ENCODE results near the gene RIPOR2. TPM values are rescaled to one million over a fixed set of nuclear protein-coding genes. Genes with fewer than 3 reads are reported as not detected.
A peak's percentile ranks its signal among the peaks of the same experiment; 100 is the strongest.

Gene RIPOR2
- total and polyA plus RNA-seq, 7 experiments from 2014 or later = 246 to 813 (median 532) TPM

DNA sequence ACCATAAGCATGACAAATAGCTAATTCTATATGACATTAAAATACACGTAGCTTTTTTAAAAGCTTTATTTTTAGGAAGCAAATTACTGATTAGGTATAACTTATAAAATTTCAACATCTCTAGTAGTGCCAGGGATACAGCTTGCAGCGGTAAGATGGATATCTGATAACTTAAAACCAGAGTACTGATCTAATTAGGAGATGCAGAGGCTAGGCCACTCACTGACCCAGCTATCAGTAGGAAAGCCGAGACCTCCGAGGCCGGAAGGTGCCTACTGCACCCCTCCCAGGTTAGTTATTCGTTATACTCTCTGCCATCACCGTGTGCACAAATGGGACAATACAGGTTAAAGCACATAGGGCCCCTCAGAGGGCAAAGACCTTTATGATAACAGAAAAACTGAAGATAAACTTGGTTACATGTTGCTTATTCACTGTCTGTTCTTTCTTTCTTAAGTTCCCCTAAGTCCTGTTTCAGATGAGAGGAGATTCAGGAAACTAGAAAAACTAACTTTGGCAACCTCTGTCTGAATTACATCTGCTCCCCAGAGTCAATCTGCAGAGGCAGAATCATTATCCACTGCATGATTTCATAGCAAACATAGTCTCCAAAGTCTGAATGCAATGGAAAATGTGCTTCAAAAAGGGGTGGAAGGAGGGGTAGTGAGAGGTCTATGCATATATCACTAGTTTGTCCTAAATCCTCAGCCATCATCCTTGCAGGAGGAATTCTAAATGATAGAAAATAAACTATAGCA is 60.8 kb downstream of the RIPOR2 start:
- H3K4me1 Mint-ChIP-seq = peaks cover 32 to 94% (median 81%) of the 10 kb centered on the region in 7 donors
- no peaks in the 10 kb centered on the region for H3K27me3 Mint-ChIP-seq
- H3K4me3 Mint-ChIP-seq = peak overlapping the region in 1 of 10 donors; percentile 41
- peak overlapping the region in 8 of 9 donors; percentile 42 to 93 (median 84) for H3K27ac Mint-ChIP-seq
- ATAC-seq = peak; percentile 42
- H3K9me3 Mint-ChIP-seq = peaks cover 0 to 13% (median 3%) of the 10 kb centered on the region in 11 donors
- Histone ChIP-seq H3K36me3 (ENCODE audit: control insufficient read depth in 2 of 3, insufficient read depth in 3 of 3, low read length in 3 of 3) (peaks cover 59 to 81% (median 70%) of the 10 kb centered on the region in 3 experiments), H3K27me3 (ENCODE audit: control insufficient read depth in 2 of 2, insufficient read depth in 2 of 2, low read length in 2 of 2) (no peaks in the 10 kb centered on the region), H3K9me3 (ENCODE audit: control insufficient read depth in 2 of 3, low read length in 3 of 3) (peaks cover 0 to 6% (median 0%) of the 10 kb centered on the region in 3 experiments), H3K4me1 (ENCODE audit: control insufficient read depth in 2 of 2, insufficient read depth in 2 of 2, low read length in 2 of 2) (peaks cover 21 to 49% of the 10 kb centered on the region in 2 donors), H3K4me3 (ENCODE audit: low read length) (no peak overlapping the region), H3K27ac (ENCODE audit: low read depth, low read length) (peak overlapping the region; percentile 42)
- intact Hi-C loops (cut with micrococcal nuclease) = loop anchor here in 1 of 2 donors (1.0 kb wide), 2 partner anchors 9 to 12 kb away; no protein-coding TSS in a partner anchor
- H3K36me3 Mint-ChIP-seq = peaks cover 13 to 93% (median 72%) of the 10 kb centered on the region in 5 donors
- CTCF ChIA-PET = interaction anchor here (0.6 to 1.4 kb wide), 5 partner anchors 13 to 76 kb away, joined by 3 read pairs; no protein-coding TSS in a partner anchor
- POLR2A ChIA-PET = interaction anchor here (0.5 to 1.2 kb wide), 6 partner anchors 10 to 38 kb away, joined by 3 to 4 read pairs (median 3); no protein-coding TSS in a partner anchor
- no peak for DNase-seq

DNA sequence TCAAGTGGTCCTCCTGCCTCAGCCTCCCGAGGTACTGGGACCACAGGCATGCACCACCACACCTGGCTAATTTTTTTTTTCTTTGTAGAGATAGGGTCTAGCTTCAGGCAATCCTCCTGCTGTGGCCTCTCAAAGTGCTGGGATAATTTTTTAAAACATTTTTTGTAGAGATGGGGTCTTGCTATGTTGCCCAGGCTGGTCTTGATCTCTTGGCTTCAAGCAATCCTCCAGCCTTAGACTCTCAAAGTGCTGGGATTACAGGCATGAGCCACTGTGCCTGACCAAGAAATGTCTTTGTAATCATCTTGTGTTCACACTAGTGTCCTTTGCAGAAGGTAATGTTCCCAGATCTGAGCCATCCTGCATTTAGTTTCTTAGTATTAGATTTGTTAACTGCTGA is 61.6 kb downstream of the RIPOR2 start:
- peaks cover 0 to 13% (median 3%) of the 10 kb centered on the region in 11 donors for H3K9me3 Mint-ChIP-seq
- H3K4me1 Mint-ChIP-seq = peaks cover 29 to 88% (median 75%) of the 10 kb centered on the region in 7 donors
- no peak for ATAC-seq
- peak overlapping the region; percentile 55 for H3K27ac ChIP-seq (ENCODE audit: low read depth, low read length)
- no peaks in the 10 kb centered on the region for H3K27me3 ChIP-seq (ENCODE audit: control insufficient read depth in 2 of 2, insufficient read depth in 2 of 2, low read length in 2 of 2)
- no peaks in the 10 kb centered on the region for H3K27me3 Mint-ChIP-seq
- H3K4me1 ChIP-seq (ENCODE audit: control insufficient read depth in 2 of 2, insufficient read depth in 2 of 2, low read length in 2 of 2) = peaks cover 15 to 49% of the 10 kb centered on the region in 2 donors
- no peak for DNase-seq
- ChIA-PET POLR2A (interaction anchor here (0.6 to 2.3 kb wide), 7 partner anchors 8 to 92 kb away, joined by 3 to 8 read pairs (median 4); no protein-coding TSS in a partner anchor), CTCF (interaction anchor here (0.6 to 1.4 kb wide), 7 partner anchors 9 to 76 kb away, joined by 3 to 5 read pairs (median 3); no protein-coding TSS in a partner anchor)
- intact Hi-C loops (cut with micrococcal nuclease) = loop anchor here in 1 of 2 donors (1.0 kb wide), 1 partner anchor 8 kb away; no protein-coding TSS in a partner anchor
- peak overlapping the region in 1 of 10 donors; percentile 6 for H3K4me3 Mint-ChIP-seq
- peaks cover 13 to 85% (median 65%) of the 10 kb centered on the region in 5 donors for H3K36me3 Mint-ChIP-seq
- H3K27ac Mint-ChIP-seq = peak overlapping the region in 8 of 9 donors; percentile 42 to 93 (median 80)
- H3K9me3 ChIP-seq (ENCODE audit: control insufficient read depth in 2 of 3, low read length in 3 of 3) = peaks cover 0 to 6% (median 0%) of the 10 kb centered on the region in 3 experiments
- no peak overlapping the region for H3K4me3 ChIP-seq (ENCODE audit: low read length)
- H3K36me3 ChIP-seq (ENCODE audit: control insufficient read depth in 2 of 3, insufficient read depth in 3 of 3, low read length in 3 of 3) = peaks cover 59 to 83% (median 71%) of the 10 kb centered on the region in 3 experiments

DNA sequence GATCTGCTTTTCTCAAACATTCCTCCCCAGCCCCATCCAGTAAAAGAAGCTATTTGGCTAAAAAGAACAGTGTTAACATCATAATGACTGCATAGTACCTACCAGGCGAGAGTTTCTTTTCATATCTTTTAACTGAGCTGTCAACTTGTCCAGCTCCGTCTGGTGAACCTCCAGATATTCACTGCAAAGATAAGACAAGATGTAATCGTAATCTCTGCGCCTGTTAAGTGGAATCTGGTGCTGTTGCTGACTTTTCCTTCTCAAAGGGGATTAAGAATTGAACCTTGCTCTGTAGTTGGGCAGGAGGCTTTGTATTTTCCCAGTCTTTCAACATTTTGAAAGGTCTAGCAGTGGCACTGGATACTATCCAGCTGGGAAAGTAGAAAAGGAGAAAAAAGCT is 63.0 kb downstream of the RIPOR2 start:
- no peak overlapping the region for H3K4me3 ChIP-seq (ENCODE audit: low read length)
- ChIA-PET CTCF (interaction anchor here (0.7 to 1.2 kb wide), 5 partner anchors 8 to 154 kb away, joined by 3 to 5 read pairs (median 4); no protein-coding TSS in a partner anchor), POLR2A (interaction anchor here (0.6 to 2.3 kb wide), 11 partner anchors 9 to 160 kb away, joined by 3 to 8 read pairs (median 3); no protein-coding TSS in a partner anchor)
- H3K9me3 ChIP-seq (ENCODE audit: control insufficient read depth in 2 of 3, low read length in 3 of 3) = peaks cover 0 to 4% (median 0%) of the 10 kb centered on the region in 3 experiments
- intact Hi-C loops (cut with micrococcal nuclease) = loop anchor here in 1 of 2 donors (2.0 kb wide), 1 partner anchor 14 kb away; no protein-coding TSS in a partner anchor
- H3K27me3 Mint-ChIP-seq = no peaks in the 10 kb centered on the region
- peaks cover 19 to 56% of the 10 kb centered on the region in 2 donors for H3K4me1 ChIP-seq (ENCODE audit: control insufficient read depth in 2 of 2, insufficient read depth in 2 of 2, low read length in 2 of 2)
- H3K4me1 Mint-ChIP-seq = peaks cover 32 to 88% (median 75%) of the 10 kb centered on the region in 7 donors
- peaks cover 20 to 85% (median 66%) of the 10 kb centered on the region in 5 donors for H3K36me3 Mint-ChIP-seq
- H3K27me3 ChIP-seq (ENCODE audit: control insufficient read depth in 2 of 2, insufficient read depth in 2 of 2, low read length in 2 of 2) = no peaks in the 10 kb centered on the region
- H3K27ac Mint-ChIP-seq = peak overlapping the region in 8 of 9 donors; percentile 72 to 93 (median 82)
- DNase-seq (no peak), ATAC-seq (no peak)
- peaks cover 0 to 8% (median under 1%) of the 10 kb centered on the region in 11 donors for H3K9me3 Mint-ChIP-seq
- H3K27ac ChIP-seq (ENCODE audit: low read depth, low read length) = peak overlapping the region; percentile 55
- peak overlapping the region in 3 of 10 donors; percentile 6 to 30 (median 22) for H3K4me3 Mint-ChIP-seq
- peaks cover 66 to 93% (median 81%) of the 10 kb centered on the region in 3 experiments for H3K36me3 ChIP-seq (ENCODE audit: control insufficient read depth in 2 of 3, insufficient read depth in 3 of 3, low read length in 3 of 3)

DNA sequence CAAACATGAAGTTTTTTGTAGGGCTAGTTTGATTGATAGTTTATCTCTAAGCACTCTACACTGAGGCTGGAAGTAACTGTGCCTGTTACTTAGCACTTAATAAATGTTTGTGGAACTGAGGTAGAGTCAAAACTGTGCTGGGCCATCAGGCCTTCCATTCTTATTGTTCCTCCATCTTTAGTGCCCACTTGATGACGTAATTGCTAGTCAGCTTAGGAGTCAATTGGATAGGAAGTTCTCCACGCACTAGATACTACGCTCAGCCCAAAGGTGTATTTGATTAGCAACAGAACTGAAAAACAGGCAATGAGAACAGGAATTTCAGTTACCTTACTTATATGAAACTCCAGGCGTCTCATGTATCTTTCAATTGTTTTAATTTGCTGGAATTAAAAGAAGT is 67.0 kb downstream of the RIPOR2 start:
- no peak overlapping the region for H3K4me3 ChIP-seq (ENCODE audit: low read length)
- no peaks in the 10 kb centered on the region for H3K27me3 ChIP-seq (ENCODE audit: control insufficient read depth in 2 of 2, insufficient read depth in 2 of 2, low read length in 2 of 2)
- DNase-seq = no peak
- Mint-ChIP-seq H3K27me3 (no peaks in the 10 kb centered on the region), H3K27ac (peak overlapping the region in 8 of 9 donors; percentile 47 to 98 (median 88)), H3K4me1 (peaks cover 30 to 92% (median 76%) of the 10 kb centered on the region in 7 donors), H3K36me3 (peaks cover 14 to 74% (median 50%) of the 10 kb centered on the region in 5 donors), H3K9me3 (no peaks in the 10 kb centered on the region), H3K4me3 (peak overlapping the region in 3 of 10 donors; percentile 3 to 57 (median 18))
- CTCF ChIA-PET = interaction anchor here (0.8 to 0.9 kb wide), 2 partner anchors 13 to 80 kb away, joined by 3 read pairs; no protein-coding TSS in a partner anchor
- POLR2A ChIA-PET = interaction anchor here (0.7 to 2.0 kb wide), 3 partner anchors 43 to 169 kb away, joined by 3 to 8 read pairs (median 3); no protein-coding TSS in a partner anchor
- no peak for ATAC-seq
- H3K9me3 ChIP-seq (ENCODE audit: control insufficient read depth in 2 of 3, low read length in 3 of 3) = no peaks in the 10 kb centered on the region
- no peak overlapping the region for H3K27ac ChIP-seq (ENCODE audit: low read depth, low read length)
- peaks cover 11 to 74% of the 10 kb centered on the region in 2 donors for H3K4me1 ChIP-seq (ENCODE audit: control insufficient read depth in 2 of 2, insufficient read depth in 2 of 2, low read length in 2 of 2)
- peaks cover 52 to 83% (median 76%) of the 10 kb centered on the region in 3 experiments for H3K36me3 ChIP-seq (ENCODE audit: control insufficient read depth in 2 of 3, insufficient read depth in 3 of 3, low read length in 3 of 3)
- intact Hi-C loops (cut with micrococcal nuclease) = no loop called here

DNA sequence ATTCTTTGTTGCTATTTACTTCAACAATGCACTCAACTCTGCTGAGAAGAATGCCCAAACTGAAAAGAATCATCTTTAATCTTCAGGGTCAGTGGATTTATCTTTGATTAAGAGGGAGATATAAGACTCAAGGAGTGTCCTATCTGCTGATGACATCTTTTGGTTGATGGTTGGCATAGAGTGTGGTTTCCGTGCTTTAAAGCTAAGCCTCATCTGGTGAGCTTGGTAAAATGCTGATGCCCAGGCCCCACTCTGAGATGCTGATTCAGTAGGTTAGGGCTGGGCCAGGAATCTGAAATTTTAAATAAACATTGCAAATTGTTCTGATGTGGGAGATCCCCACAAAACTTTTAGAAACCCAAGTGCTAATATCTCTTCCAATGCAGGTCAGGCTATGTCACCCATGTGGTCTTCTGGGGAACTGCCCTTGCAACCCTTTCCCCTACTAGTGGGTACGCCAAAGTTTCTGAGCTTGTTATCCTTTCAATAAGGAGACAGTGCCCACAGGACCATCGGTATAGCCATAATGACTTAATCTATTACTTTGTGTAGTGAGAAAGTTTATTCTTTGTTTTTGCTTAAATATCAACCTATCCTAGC is 68.6 kb downstream of the RIPOR2 start:
- Mint-ChIP-seq H3K9me3 (no peaks in the 10 kb centered on the region), H3K27me3 (no peaks in the 10 kb centered on the region), H3K36me3 (peaks cover 9 to 67% (median 46%) of the 10 kb centered on the region in 5 donors), H3K4me3 (peak overlapping the region in 8 of 10 donors; percentile 10 to 66 (median 38)), H3K27ac (peak overlapping the region in 8 of 9 donors; percentile 60 to 98 (median 90)), H3K4me1 (peaks cover 34 to 92% (median 76%) of the 10 kb centered on the region in 7 donors)
- no peaks in the 10 kb centered on the region for H3K9me3 ChIP-seq (ENCODE audit: control insufficient read depth in 2 of 3, low read length in 3 of 3)
- H3K27me3 ChIP-seq (ENCODE audit: control insufficient read depth in 2 of 2, insufficient read depth in 2 of 2, low read length in 2 of 2) = no peaks in the 10 kb centered on the region
- H3K36me3 ChIP-seq (ENCODE audit: control insufficient read depth in 2 of 3, insufficient read depth in 3 of 3, low read length in 3 of 3) = peaks cover 46 to 81% (median 73%) of the 10 kb centered on the region in 3 experiments
- H3K4me3 ChIP-seq (ENCODE audit: low read length) = no peak overlapping the region
- DNase-seq (no peak), ATAC-seq (peak; percentile 16)
- CTCF ChIA-PET = interaction anchor here (0.8 to 1.4 kb wide), 3 partner anchors 11 to 124 kb away, joined by 3 to 7 read pairs (median 4); no protein-coding TSS in a partner anchor
- intact Hi-C loops (cut with micrococcal nuclease) = loop anchor here in 1 of 2 donors (2.0 kb wide), 1 partner anchor 14 kb away; no protein-coding TSS in a partner anchor
- peak overlapping the region; percentile 58 for H3K27ac ChIP-seq (ENCODE audit: low read depth, low read length)
- peaks cover 25 to 74% of the 10 kb centered on the region in 2 donors for H3K4me1 ChIP-seq (ENCODE audit: control insufficient read depth in 2 of 2, insufficient read depth in 2 of 2, low read length in 2 of 2)
- POLR2A ChIA-PET = interaction anchor here (0.6 to 2.5 kb wide), 10 partner anchors 10 to 251 kb away, joined by 3 to 8 read pairs (median 5); no protein-coding TSS in a partner anchor
